Lung (tissue), 4 donors: ENCODE data around the gene CLEC4A. TPM values are rescaled to one million over a fixed set of nuclear protein-coding genes. Genes with fewer than 3 reads are reported as not detected.

Source experiments
- polyA plus RNA-seq, 2 donors: library from polyadenylated mRNA; stranded (reverse); fragments of 200-250 nt; gene quantifications; one replicate each; pipeline ENCODE4 v1.2.1, GENCODE V29; 2013
- total RNA-seq, 2 donors: library from RNA; depleted of rRNA in 1 of 2; stranded (reverse); fragments of >200 nt in 1 of 2; gene quantifications; one replicate each; pipeline ENCODE4 v1.2.1, GENCODE V29; 2014 to 2021
- donor health status: Bipolar disorder and iron deficiency.
- donor health status: healthy.
- donor health status: DM: yes; HTN: yes; CAD: no.

CLEC4A gene
- total and polyA plus RNA-seq, 4 donors = 4.2 to 32.8 (median 9.8) TPM

Other genes with a start within 250 kb of the CLEC4A start
- 100 to 1,000 TPM; 112 to 435 TPM for gene SLC2A3, start 187.4 kb upstream of the CLEC4A start, total RNA-seq
- gene SLC2A3, start 187.4 kb upstream of the CLEC4A start, polyA plus RNA-seq = 100 to 1,000 TPM in 1 of 2 donors, 10 to 100 TPM in 1; 13.4 to 140 TPM
- 10 to 100 TPM; 14.3 to 16.7 TPM for gene FOXJ2, start 90.9 kb upstream of the CLEC4A start, total RNA-seq
- 1 to 10 TPM; 8.3 to 9.4 TPM for gene FOXJ2, start 90.9 kb upstream of the CLEC4A start, polyA plus RNA-seq
- 10 to 100 TPM; 10.3 to 42.2 TPM for gene C3AR1, start 57.3 kb upstream of the CLEC4A start, total RNA-seq
- 100 to 1,000 TPM in 1 of 2 donors, 1 to 10 TPM in 1; 6.9 to 209 TPM for gene C3AR1, start 57.3 kb upstream of the CLEC4A start, polyA plus RNA-seq
- gene NECAP1, start 41.3 kb upstream of the CLEC4A start, total RNA-seq = 10 to 100 TPM; 39.5 to 44.3 TPM
- gene NECAP1, start 41.3 kb upstream of the CLEC4A start, polyA plus RNA-seq = 10 to 100 TPM; 25.5 to 28.9 TPM
- under 1 TPM in 1 of 2 donors, not detected in 1; 0.28 TPM for gene ZNF705A, start 33.4 kb downstream of the CLEC4A start, total RNA-seq
- under 1 TPM in 1 of 2 donors, not detected in 1; 0.02 TPM for gene ZNF705A, start 33.4 kb downstream of the CLEC4A start, polyA plus RNA-seq
- gene FAM90A1, start 104.0 kb downstream of the CLEC4A start, total RNA-seq = under 1 TPM; 0.14 to 0.58 TPM
- under 1 TPM; 0.24 to 0.35 TPM for gene FAM90A1, start 104.0 kb downstream of the CLEC4A start, polyA plus RNA-seq